A673 (cell line): ENCODE results near the gene SCGB1D4.

ENCODE experiments used
- EZH2 ChIP-seq: fragments of 200-600 bp; sonication (generic); IDR thresholded peaks from 2 replicates; pipeline ENCODE4 v1.6.1; 2017; ENCODE audit warnings: borderline replicate concordance, low read depth, mild to moderate bottlenecking, mixed read lengths, antibody characterized with exemption, low read length; ENCODE audit not compliant: poor library complexity, severe bottlenecking
- TF ChIP-seq, protein P1 (sequence below): fragments of 300-800, 200-600 bp; sonication (generic); conservative IDR thresholded peaks from 2 replicates; pipeline ENCODE4 v1.5.1; 2017; ENCODE audit warnings: low read depth, mild to moderate bottlenecking, antibody characterized with exemption, low read length, moderate library complexity, mixed read lengths

DNA sequence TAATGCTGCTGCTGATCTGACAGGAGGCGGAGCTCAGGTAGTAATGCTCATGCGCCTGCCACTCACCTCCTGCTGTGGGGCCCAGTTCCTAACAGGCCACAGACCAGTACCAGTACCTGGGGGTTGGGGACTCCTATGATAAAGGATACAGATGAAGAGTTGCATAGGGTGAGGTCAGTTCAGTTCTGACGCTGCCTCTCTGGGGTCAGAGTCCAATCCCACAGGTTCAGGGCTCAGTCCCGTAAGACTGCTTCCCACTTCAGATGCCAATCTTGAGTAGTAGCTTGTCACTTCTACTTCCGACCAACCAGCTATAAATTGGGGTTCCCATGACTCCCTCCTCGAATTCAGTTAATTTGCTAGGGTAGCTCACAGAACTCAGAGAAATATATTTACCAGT lies 47.0 kb upstream of the SCGB1D4 start:
- TF ChIP-seq, protein P1, sequence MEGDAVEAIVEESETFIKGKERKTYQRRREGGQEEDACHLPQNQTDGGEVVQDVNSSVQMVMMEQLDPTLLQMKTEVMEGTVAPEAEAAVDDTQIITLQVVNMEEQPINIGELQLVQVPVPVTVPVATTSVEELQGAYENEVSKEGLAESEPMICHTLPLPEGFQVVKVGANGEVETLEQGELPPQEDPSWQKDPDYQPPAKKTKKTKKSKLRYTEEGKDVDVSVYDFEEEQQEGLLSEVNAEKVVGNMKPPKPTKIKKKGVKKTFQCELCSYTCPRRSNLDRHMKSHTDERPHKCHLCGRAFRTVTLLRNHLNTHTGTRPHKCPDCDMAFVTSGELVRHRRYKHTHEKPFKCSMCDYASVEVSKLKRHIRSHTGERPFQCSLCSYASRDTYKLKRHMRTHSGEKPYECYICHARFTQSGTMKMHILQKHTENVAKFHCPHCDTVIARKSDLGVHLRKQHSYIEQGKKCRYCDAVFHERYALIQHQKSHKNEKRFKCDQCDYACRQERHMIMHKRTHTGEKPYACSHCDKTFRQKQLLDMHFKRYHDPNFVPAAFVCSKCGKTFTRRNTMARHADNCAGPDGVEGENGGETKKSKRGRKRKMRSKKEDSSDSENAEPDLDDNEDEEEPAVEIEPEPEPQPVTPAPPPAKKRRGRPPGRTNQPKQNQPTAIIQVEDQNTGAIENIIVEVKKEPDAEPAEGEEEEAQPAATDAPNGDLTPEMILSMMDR, result no peak
- TF ChIP-seq EZH2, result no peak
